NCI-H460 (cell line): Measurements from ENCODE around the gene PRR22. TPM values are rescaled to one million over a fixed set of nuclear protein-coding genes. Genes with fewer than 3 reads are reported as not detected.
"Not testable (repeated sequence)": the region's sequence is repeated elsewhere in the genome, so short reads cannot be mapped to it uniquely, and the experiment has no call there.

Experiments used
- DNase-seq: peaks from one replicate; pipeline ENCODE4 v3.0.0-alpha.2; 2016; ENCODE audit warnings: low read depth; ENCODE audit errors: extremely low read depth
- total RNA-seq: library from RNA; depleted of rRNA; stranded (reverse); fragments of >200 nt; shearing (Covaris generic); gene quantifications from 2 replicates; pipeline ENCODE4 v1.2.3, GENCODE V29; 2014

Gene PRR22
- total RNA-seq, 1 experiment from 2014 or later = 1.3 TPM

DNA sequence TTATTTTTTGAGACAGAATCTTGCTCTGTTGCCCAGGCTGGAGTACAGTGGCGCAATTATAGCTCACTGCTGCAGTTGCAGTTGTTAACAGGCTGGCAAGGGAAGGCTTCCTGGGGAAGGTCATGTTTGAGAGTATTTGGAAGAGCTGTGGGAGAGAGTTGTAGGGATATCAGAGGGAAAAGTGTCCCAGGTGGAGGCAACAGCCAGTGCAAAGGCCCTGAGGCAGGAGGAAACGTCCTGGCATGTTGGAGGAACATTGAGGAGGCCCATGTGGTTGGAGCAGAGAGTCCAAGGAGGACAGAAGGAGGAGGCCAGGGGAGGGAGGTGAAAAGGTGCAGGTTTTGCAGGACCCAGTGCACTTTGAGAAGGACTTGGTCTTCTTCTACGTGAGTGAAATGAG, 8.6 kb upstream of the PRR22 start:
- DNase-seq = no peak

GRCh38 chr19:5792224-5792623, 7.7 kb upstream of the PRR22 start:
- DNase-seq = no peak

DNA sequence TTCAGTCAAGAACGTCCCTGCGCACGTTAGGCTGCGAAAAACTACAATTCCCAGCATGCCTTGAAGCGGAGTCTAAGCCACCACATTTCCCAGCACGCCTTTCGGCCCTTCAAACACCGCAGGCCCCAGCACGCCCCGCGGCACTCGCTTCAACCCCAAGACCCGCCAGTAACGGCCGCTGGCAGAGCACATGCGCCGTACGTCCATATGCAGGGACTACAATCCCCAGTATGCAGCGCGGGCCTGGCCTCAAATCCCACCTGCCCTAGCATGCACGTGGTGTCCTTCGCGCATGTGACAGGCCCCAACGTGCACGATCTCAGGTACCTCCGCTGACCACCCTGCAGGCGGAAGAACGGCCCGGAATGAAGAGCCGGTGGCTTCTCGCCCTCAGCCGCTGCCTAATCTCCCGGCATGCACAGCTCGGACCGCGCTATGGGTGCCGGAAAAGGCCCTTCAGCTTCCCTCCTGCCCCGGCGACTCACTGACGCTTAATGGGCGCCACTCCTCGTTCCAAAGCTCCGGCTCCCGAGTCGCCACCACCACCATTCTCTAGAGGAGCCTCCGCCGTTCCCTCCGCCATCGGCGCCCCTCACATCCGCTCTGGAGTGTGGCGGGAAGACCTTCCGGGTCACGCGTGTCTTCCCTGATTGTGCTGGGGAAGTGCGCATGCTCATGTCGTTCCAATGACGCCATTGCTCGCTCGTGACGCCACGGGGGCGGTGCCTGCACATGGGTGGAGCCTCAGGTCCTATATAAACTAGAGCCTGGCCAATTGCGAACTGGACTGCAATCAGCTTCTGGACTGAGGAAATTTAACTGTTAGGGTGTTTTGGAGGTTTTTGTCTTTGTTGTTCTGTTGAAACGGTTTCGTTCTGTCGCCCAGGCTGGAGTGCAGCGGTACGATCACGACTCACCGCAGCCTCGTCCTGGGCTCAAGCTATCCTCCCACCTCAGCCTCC, 6.3 kb upstream of the PRR22 start, which contains the start of gene DUS3L:
DUS3L (minus strand) TSS at position 605 of the 962 bp plus-strand sequence; CDS start at position 583, 22 bp downstream.
- peak; percentile 93 for DNase-seq

DNA sequence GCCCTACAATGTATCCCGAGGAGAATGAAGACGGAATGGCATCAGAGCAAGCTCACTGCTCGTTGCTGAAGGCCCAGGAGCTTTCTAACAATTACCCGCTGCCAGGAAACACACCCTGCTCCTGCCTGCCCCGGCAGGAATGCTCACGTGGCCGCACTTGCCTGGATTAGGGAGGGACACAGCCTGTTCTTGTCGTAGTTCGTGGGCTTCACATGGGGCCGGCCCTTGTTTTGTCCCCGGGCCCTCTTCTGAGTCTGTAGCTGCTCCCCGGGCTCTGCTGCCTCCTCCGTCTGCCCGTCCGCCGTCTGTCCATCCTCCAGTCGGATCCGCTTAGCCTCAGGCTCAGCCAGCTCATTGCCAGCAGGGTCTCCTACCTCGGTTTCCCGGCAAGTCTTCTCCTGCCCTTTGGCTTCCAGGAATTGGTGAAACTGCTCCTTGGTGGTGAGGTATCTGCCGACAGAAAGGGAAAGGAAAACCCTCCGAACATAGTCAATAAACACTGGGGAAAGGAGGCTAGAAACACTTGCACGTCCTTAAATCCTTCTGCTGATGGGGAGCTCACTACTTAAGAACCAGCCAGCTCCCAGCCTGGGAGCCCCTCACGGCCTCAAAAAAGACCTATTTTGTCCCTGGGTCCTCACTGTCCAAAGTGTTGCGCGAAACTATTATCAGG, 5.5 kb upstream of the PRR22 start:
- DNase-seq = no peak

- no peak for DNase-seq
Measured at GRCh38 chr19:5789351-5789761, 4.8 kb upstream of the PRR22 start.

DNA sequence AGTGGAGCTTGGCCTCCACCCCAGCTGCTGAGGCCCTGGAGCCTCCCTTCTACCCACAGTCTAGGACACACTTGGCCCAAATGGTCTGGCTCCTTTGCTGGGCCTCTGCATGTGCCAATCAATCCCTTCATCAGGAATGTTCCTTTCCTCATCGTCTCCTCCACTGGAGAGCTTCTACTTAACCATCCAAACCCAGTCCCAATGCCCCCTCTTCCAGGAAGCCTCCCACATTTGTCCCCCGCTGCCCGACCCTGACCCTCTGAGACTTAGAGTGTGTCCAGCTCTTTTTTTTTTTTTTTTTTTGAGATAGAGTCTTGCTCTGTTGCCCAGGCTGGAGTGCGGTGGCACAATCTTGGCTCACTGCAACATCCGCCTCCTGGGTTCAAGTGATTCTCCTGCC, 3.9 kb upstream of the PRR22 start:
- no peak for DNase-seq

DNA sequence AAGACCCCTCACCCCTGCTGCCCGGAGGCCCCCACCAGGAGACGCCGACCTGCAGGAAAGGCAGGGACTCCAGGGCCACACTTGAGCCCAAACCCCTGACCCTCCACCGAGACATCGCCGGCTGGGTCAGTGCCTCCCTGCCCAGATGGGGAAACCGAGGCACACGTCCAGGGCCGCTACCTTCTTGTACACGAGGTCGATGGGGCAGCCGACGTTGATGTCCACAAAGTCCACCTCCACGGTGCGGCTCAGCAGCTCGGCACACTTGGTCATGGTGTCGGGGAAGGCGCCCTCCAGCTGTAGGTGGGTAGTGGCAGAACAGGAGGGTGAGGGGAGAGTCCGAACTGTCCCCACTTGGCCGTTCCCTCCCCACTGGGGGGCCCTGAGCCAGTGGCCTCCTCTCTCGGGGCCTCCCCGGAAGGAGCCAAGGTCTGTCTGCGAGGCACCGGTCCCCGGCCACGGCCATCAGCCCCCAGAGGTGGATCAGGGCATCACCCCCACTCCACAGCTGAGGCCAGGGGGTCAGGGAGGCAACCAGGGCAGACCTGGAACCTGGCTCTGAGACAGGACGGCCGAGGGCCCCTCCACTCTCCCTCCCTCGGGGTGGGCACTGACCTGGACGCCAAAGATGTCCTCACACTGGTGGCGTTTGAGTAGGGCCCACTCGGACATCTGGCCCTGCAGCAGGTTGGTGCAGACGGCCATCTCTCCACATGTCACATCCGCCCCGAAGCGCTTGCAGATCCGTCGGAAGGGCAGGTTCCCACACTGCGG, 3.0 kb upstream of the PRR22 start:
- DNase-seq = no peak

DNA sequence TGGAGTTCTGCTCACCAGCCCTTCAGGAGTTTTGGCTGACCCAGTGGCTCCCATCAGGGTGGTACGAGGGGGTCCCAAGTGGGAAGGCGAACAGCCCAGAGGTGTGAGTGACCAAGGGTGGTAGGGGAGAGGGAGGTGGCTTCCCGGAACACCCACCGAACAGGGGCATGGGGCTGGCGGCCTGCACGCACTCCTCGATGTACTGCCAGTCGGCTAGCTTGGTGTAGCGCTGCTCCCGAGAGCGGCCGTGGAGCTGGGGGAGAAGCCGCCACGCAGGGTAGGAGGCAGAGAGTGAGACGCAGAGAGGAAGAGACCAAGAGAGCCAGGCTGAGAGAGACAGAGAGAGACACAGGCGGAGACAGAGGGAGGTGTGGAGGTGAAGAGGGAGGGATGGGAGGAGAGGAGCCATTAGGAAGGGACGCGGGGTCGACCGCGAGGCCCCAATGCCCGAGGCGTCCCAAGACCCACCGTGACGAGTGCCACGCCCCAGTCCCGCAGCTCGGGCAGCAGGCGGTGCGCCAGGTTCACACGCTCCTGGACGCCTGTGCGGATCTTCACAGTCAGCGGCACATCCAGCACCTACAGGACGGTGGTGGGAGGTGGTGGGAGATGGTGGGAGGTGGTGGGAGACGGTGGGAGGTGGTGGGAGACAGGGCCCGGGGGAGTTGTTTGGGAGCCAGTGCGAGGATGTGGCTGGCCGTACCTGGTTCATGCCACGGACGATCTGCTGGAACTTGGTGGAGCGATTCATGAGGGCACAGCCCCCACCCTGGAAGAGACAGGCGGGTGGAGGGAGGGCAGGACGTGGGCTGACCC, 2.3 kb upstream of the PRR22 start:
- no peak for DNase-seq

DNA sequence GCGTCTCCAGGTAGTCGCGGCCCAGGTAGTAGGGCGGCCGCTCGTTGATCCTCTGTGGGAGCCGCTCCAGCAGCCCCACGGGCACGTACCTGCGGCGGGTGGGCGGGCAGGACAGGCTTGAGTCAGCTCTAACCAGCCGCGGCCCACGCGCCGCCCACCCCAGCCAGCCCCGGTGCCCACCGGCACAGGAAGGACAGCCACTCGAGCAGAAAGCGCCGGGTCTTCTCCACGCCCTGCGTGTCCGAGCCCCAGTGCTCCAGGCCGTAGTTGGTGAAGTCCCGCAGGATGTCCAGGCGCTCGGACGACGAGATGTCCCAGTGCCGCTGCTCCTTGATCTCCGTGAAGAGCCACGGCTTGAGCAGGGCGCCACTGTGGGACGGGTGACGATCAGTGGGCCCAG, 877 bp upstream of the PRR22 start:
- DNase-seq = no peak

GRCh38 chr19:5782945-5783919, 1.3 kb downstream of the PRR22 start:
- DNase-seq = no peak

DNA sequence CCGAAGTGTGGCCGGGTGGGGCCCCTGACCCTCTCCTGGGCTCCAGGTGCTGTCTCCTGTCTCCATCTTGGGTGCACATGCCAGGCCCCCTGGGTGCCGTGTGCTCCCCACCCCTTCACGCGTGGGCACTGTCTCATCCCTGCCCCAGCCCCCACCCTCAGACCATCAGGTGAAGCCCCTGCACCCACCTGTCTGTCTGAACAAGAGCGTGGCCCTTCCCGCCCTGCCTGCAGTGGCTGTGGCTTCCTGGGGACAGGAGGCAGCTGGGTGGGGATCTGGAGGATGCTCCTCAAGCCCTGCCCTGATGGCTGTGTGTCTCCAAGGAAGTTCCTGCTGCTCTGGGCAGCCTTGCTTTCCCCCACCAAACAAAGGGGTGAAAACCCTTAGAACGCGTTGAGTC, 2.2 kb downstream of the PRR22 start:
- no peak for DNase-seq

DNA sequence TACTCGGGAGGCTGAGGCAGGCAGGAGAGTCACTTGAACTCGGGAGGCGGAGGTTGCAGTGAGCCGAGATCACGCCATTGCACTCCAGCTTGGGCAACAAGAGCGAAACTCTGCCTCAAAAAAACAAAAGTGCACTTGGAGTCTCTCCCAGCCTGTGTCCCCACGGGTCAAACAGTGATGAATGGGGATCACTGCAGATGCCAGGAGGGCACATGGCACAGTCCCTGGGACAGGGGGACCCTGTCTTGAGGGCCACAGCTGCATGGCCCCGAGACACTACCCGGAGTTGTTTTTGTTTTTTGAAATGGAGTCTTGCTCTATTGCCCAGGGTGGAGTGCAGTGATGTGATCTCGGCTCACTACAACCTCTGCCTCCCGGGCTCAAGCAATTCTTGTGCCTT, 3.6 kb downstream of the PRR22 start:
- DNase-seq = not testable (repeated sequence)

- no peak for DNase-seq
Measured at GRCh38 chr19:5778402-5778801, 6.1 kb downstream of the PRR22 start.

- DNase-seq = peak; percentile 32
Measured at GRCh38 chr19:5775668-5776309, 8.8 kb downstream of the PRR22 start.

DNA sequence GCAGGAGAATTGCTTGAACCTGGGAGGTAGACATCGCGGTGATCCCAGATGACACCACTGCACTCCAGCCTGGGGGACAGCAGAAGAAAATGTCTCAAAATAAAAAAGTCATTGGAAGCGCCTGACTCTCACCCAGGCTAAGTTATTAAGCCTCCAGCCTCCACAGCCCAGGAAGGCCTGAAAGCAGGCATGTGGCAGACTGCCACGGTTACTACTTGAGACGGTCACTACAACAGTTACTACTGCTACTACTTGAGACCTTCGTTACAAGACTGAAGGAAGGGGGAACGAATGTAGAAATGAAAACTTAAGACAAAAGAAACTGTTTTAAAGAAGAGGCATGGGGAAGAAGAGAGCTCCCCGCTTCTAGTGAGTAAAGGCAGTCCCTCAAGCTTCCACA, 9.6 kb downstream of the PRR22 start:
- no peak for DNase-seq

DNA sequence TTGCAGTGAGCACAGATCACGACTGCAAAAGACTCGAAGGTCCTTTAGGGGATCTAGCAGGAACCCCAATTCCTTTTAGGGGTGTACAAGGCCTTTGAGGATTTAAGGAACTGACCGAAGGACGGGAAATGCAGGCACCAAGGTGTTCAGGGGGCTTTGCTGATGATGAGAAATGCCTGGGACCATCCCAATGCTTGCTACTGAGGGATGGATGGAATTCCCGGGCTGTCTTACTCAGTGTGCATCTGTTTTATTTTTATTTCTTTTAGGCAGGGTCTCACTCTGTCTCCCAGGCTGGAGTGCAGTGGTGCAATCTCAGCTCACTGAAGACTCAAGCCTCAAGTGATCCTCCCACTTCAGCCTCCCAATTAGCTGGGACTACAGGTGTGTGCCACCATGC, 11.3 kb downstream of the PRR22 start:
- DNase-seq = no peak

DNA sequence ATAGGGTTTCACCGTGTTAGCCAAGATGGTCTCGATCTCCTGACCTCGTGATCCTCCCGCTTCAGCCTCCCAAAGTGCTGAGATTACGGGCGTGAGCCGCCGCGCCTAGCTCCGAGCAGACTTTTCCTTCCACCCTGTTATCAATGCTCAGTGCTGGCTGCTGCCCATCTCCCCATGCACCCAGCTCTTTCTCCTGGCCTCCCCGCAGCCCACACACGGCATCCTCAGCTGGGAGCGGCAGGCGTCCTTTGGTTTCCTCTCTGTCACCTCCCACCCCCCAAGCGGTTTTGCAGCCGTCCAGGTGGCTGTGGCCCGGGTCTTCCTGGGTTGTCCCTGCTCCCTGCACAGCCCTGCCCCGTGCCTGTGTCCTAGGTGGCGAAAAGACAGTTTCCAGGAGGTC, 12.1 kb downstream of the PRR22 start:
- DNase-seq = no peak

GRCh38 chr19:5767949-5768348, 16.6 kb downstream of the PRR22 start:
- DNase-seq = no peak

DNA sequence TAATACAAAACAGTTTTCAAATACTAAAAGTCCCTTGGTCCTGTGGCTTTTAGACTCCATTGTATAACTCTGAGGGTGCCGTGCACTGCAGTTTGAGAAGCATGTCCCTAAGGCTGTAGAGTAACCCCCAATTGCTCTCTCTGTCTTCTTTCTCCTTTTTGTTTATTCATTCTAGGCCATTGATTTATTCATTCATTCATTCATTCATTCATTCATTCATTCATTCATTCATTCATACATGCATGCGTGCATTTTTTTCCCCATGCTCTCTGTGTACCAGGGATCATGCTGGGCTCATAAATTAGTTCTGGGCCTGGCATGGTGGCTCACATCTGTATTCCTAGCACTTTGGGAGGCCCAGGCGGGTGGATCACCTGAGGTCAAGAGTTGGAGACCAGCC, 19.3 kb downstream of the PRR22 start:
- no peak for DNase-seq
